ENCODE measurements around the gene SLC2A1. TPM values are rescaled to one million over a fixed set of nuclear protein-coding genes. Genes with fewer than 3 reads are reported as not detected.

Gene SLC2A1
- total and polyA plus RNA-seq, 9 of the 15 experiments (the other 6 are each of a cell fraction or from before 2014, with no cell fraction given), result 12.6 to 153 (median 48.0) TPM

GRCh38 chr1:42958488-42959319 is at the start of gene SLC2A1 (continued):
- TF ChIP-seq ZNF507 (tag; conservative IDR thresholded peaks at IDR 0.05), result no peak
- no peak for TF ChIP-seq MAFF (IDR thresholded peaks at IDR 0.05; ENCODE audit: low read length)
- no peak for TF ChIP-seq SP2 (IDR thresholded peaks at IDR 0.05; ENCODE audit: extremely low read depth, low read depth, low read length, poor library complexity, severe bottlenecking)
- TF ChIP-seq ZSCAN32 (CRISPR knock-in tag; IDR thresholded peaks at IDR 0.05), result no peak
- no peak for TF ChIP-seq EWSR1 (IDR thresholded peaks at IDR 0.05; ENCODE audit: borderline replicate concordance, low read depth, partially characterized antibody)
- peak; percentile 92 for TF ChIP-seq CHD1 (IDR thresholded peaks at IDR 0.05; ENCODE audit: low read length)
- TF ChIP-seq, protein P1, sequence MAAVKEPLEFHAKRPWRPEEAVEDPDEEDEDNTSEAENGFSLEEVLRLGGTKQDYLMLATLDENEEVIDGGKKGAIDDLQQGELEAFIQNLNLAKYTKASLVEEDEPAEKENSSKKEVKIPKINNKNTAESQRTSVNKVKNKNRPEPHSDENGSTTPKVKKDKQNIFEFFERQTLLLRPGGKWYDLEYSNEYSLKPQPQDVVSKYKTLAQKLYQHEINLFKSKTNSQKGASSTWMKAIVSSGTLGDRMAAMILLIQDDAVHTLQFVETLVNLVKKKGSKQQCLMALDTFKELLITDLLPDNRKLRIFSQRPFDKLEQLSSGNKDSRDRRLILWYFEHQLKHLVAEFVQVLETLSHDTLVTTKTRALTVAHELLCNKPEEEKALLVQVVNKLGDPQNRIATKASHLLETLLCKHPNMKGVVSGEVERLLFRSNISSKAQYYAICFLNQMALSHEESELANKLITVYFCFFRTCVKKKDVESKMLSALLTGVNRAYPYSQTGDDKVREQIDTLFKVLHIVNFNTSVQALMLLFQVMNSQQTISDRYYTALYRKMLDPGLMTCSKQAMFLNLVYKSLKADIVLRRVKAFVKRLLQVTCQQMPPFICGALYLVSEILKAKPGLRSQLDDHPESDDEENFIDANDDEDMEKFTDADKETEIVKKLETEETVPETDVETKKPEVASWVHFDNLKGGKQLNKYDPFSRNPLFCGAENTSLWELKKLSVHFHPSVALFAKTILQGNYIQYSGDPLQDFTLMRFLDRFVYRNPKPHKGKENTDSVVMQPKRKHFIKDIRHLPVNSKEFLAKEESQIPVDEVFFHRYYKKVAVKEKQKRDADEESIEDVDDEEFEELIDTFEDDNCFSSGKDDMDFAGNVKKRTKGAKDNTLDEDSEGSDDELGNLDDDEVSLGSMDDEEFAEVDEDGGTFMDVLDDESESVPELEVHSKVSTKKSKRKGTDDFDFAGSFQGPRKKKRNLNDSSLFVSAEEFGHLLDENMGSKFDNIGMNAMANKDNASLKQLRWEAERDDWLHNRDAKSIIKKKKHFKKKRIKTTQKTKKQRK (IDR thresholded peaks at IDR 0.05; ENCODE audit: borderline replicate concordance, low read depth, low read length), result no peak
- TF ChIP-seq ZKSCAN3 (CRISPR knock-in tag; IDR thresholded peaks at IDR 0.05), result no peak
- TF ChIP-seq MAFG (tag; conservative IDR thresholded peaks at IDR 0.05), result no peak
- no peak for TF ChIP-seq GTF2A2 (tag; IDR thresholded peaks at IDR 0.05)
- TF ChIP-seq MTA2 (IDR thresholded peaks at IDR 0.05; ENCODE audit: low read depth), result no peak
